BLaER1 (cell line): Measurements from ENCODE around the gene SPATA13.

Experiments
- H3K27ac ChIP-seq: shearing (Covaris generic); formaldehyde crosslinking; 2 replicates; pipeline ENCODE4 v1.8.1; 2022
- H3K27me3 ChIP-seq: shearing (Covaris generic); formaldehyde crosslinking; 2 replicates; pipeline ENCODE4 v1.8.1; 2022
- H3K36me3 ChIP-seq: shearing (Covaris generic); formaldehyde crosslinking; 2 replicates; pipeline ENCODE4 v1.8.1; 2022
- H3K4me1 ChIP-seq: shearing (Covaris generic); formaldehyde crosslinking; 2 replicates; pipeline ENCODE4 v1.8.1; 2022
- H3K4me2 ChIP-seq: shearing (Covaris generic); formaldehyde crosslinking; 2 replicates; pipeline ENCODE4 v1.8.1; 2022
- H3K4me3 ChIP-seq: shearing (Covaris generic); formaldehyde crosslinking; 2 replicates; pipeline ENCODE4 v1.8.1; 2022
- H3K9ac ChIP-seq: shearing (Covaris generic); formaldehyde crosslinking; 2 replicates; pipeline ENCODE4 v1.8.1; 2022
- H3K9me3 ChIP-seq: shearing (Covaris generic); formaldehyde crosslinking; 2 replicates; pipeline ENCODE4 v1.8.1; 2022
- H4K20me1 ChIP-seq: shearing (Covaris generic); formaldehyde crosslinking; 2 replicates; pipeline ENCODE4 v1.8.1; 2022
- Cebpa-rat ChIP-seq: shearing (Covaris generic); IDR thresholded peaks from 2 replicates; pipeline ENCODE4 v1.8.1; 2022

The SPATA13 gene

DNA sequence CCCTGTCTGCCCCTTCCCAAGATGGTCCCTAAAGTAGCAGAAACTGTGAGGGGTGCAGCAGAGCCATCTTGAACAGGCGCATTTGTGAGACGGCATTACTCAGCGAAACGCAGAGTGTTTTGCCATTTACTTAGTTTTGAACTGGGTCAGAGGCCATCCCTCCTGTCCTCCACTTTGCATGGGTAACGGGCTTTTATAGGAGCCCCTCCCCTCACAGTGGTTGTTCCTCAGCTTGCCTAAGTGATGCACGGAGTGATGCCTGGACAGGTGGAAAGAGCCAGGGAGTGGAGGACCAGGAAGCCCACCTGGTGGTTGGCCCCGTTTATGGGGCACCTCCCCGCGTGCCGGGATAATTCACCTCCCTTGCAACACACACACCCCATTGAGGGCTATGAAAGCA is 80.8 kb downstream of the SPATA13 start:
- H3K9ac ChIP-seq, result no peak overlapping the region
- no peak for TF ChIP-seq Cebpa-rat
- H3K36me3 ChIP-seq, result no peaks in the 10 kb centered on the region
- no peaks in the 10 kb centered on the region for H3K9me3 ChIP-seq
- H3K4me1 ChIP-seq, result no peaks in the 10 kb centered on the region
- no peaks in the 10 kb centered on the region for H4K20me1 ChIP-seq
- no peak overlapping the region for H3K27ac ChIP-seq
- H3K27me3 ChIP-seq, result no peaks in the 10 kb centered on the region
- no peak overlapping the region for H3K4me3 ChIP-seq
- H3K4me2 ChIP-seq, result no peak overlapping the region

DNA sequence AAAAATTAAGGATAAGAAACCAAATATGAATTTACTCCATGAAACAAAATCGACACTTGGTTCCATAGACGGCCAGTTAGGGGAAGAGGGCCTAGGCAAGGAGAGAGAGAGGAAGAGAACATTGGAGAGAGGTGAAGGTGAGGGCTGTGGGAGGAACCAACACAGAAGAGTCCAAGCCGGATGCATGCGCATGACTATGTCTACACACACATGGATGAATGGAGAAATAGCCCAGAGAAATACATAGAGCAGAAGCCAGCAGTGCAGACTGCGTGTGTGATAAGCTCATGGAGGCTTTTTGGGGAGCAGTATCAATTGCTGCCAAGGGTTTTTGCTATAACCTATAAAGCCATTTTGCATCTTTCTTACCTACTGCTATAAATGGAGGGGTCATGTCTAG is 81.6 kb downstream of the SPATA13 start:
- Histone ChIP-seq H4K20me1 (no peaks in the 10 kb centered on the region), H3K4me2 (no peak overlapping the region), H3K9ac (no peak overlapping the region), H3K4me1 (peaks cover 4% of the 10 kb centered on the region; the same call in 1 of the 2 replicates), H3K9me3 (no peaks in the 10 kb centered on the region), H3K36me3 (no peaks in the 10 kb centered on the region), H3K27ac (no peak overlapping the region), H3K27me3 (no peaks in the 10 kb centered on the region), H3K4me3 (no peak overlapping the region)
- TF ChIP-seq Cebpa-rat, result no peak

DNA sequence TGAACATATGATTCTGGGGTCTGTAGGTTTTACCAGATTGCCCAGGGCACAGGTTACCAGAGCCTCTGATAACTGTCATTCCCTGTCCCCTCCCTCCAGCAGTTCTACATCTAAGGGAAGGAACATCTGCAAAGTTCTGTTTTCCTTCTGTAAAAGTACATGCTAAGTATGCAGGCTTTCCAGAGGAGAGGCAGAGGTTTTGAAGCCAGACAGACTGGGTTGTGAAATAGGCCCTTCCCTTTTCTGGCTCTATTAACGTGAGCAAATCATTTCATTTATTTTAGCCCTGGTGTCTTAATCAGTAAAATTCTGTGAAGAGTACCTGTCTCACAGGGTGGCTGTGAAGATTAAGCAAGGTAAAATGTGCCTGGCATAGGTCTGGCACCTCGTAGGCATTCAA is 82.8 kb downstream of the SPATA13 start:
- Histone ChIP-seq H3K9ac (no peak overlapping the region), H3K27ac (no peak overlapping the region), H3K27me3 (no peaks in the 10 kb centered on the region), H3K9me3 (no peaks in the 10 kb centered on the region), H3K36me3 (no peaks in the 10 kb centered on the region), H3K4me1 (peaks cover 6% of the 10 kb centered on the region; the same call in 1 of the 2 replicates), H3K4me2 (no peak overlapping the region), H4K20me1 (no peaks in the 10 kb centered on the region), H3K4me3 (no peak overlapping the region)
- TF ChIP-seq Cebpa-rat, result no peak

DNA sequence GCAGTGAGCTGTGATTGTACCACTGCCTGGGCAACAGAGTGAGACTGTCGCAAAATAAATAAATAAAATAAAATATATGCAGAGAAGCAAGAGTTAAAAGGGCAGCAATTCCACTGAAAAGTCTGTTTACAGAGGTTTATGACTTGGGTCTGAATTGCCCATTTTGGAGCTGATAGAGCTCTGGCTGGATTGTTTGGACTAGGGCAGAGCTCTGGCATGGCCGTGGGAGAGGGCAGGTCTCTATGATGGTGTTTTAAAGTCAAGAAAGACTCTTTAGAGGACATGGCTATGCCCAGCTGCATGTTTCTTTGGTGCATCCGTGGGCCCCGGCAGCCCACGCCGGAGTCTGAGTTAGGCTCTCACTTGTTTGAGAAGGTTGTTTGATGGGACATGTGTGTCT is 84.3 kb downstream of the SPATA13 start:
- H3K9ac ChIP-seq, result no peak overlapping the region
- no peak overlapping the region for H3K27ac ChIP-seq
- H3K4me3 ChIP-seq, result no peak overlapping the region
- no peaks in the 10 kb centered on the region for H3K27me3 ChIP-seq
- H3K4me2 ChIP-seq, result no peak overlapping the region
- H3K4me1 ChIP-seq, result peaks cover 6% of the 10 kb centered on the region; the same call in 1 of the 2 replicates
- TF ChIP-seq Cebpa-rat, result no peak
- H3K9me3 ChIP-seq, result no peaks in the 10 kb centered on the region
- no peaks in the 10 kb centered on the region for H4K20me1 ChIP-seq
- H3K36me3 ChIP-seq, result 0 out of 2 replicates have a peak, but pooled peaks cover 5% of the 10 kb centered on the region

DNA sequence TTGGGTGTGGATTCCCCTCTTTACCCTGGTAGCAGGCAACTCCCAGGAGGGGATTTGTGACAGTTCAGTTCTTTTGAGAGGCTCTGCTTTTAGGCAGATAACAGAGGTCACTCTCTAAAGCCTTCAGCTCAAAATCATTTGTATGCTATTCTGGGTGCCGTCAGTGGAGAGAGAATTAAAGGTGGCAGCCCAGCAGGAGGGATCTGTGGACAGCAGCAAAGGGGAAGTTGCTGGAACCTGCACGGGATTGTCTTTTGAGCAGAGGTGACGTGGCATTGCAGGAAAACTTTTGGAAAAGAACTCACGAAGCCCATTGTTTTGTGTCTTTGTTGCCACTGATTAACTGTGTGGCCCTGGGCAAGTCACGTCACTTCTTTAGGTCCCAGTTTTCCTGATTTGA is 86.5 kb downstream of the SPATA13 start:
- Histone ChIP-seq H3K4me1 (peaks cover 6% of the 10 kb centered on the region; the same call in 1 of the 2 replicates), H3K27me3 (no peaks in the 10 kb centered on the region), H3K4me3 (no peak overlapping the region), H3K4me2 (no peak overlapping the region), H3K9me3 (no peaks in the 10 kb centered on the region), H3K36me3 (peaks cover 13% of the 10 kb centered on the region), H3K27ac (no peak overlapping the region), H4K20me1 (no peaks in the 10 kb centered on the region), H3K9ac (no peak overlapping the region)
- no peak for TF ChIP-seq Cebpa-rat

- no peak overlapping the region for H3K4me2 ChIP-seq
- no peak overlapping the region for H3K9ac ChIP-seq
- H4K20me1 ChIP-seq, result no peaks in the 10 kb centered on the region
- H3K27ac ChIP-seq, result no peak overlapping the region
- H3K4me1 ChIP-seq, result peaks cover 27% of the 10 kb centered on the region
- no peak overlapping the region for H3K4me3 ChIP-seq
- H3K9me3 ChIP-seq, result no peaks in the 10 kb centered on the region
- no peak for TF ChIP-seq Cebpa-rat
- peaks cover 17% of the 10 kb centered on the region for H3K36me3 ChIP-seq
- H3K27me3 ChIP-seq, result no peaks in the 10 kb centered on the region
Measured at GRCh38 chr13:24249624-24250023, 89.1 kb downstream of the SPATA13 start.

DNA sequence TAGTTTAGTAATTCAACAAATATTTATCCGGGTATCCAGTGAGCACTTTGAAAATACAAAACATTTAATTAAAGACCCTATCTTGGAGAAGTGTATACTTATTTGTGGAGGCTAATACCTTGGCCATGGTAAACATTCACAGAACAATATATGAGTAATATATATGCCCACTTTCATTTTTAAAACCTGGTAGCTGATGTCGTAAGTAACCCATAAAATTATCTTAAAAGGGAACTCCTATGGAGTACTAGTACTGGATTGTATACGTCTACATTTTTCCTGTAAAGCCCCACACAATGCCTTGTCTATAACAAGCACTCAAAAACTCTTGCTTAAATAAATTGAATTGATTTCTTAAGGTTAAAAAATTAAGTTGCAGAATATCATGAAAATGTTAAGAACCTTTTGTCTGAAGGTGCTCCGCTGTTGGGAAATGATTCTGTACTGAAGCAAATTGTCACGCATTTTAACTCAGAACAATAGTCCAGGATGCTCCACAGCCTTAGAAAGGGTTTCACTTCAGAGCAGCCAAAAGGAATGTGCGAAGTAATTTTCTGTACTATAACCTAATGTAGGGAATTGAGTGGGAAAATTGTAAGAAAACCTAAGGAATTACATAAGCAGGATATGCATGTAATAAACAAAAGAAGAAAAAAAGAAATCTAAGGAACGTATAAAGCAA is 90.0 kb downstream of the SPATA13 start:
- Histone ChIP-seq H4K20me1 (no peaks in the 10 kb centered on the region), H3K9ac (no peak overlapping the region), H3K9me3 (peaks cover 5% of the 10 kb centered on the region; the same call in 1 of the 2 replicates), H3K27me3 (no peaks in the 10 kb centered on the region), H3K4me1 (peaks cover 34% of the 10 kb centered on the region), H3K4me2 (no peak overlapping the region), H3K36me3 (peaks cover 20% of the 10 kb centered on the region), H3K4me3 (no peak overlapping the region), H3K27ac (no peak overlapping the region)
- no peak for TF ChIP-seq Cebpa-rat

GRCh38 chr13:24251525-24251924 is 91.0 kb downstream of the SPATA13 start:
- TF ChIP-seq Cebpa-rat, result no peak
- H3K4me3 ChIP-seq, result no peak overlapping the region
- H3K27ac ChIP-seq, result no peak overlapping the region

GRCh38 chr13:24252136-24252535 is 91.6 kb downstream of the SPATA13 start:
- Histone ChIP-seq H3K4me1 (peaks cover 30% of the 10 kb centered on the region), H3K4me3 (no peak overlapping the region), H3K27me3 (no peaks in the 10 kb centered on the region), H3K9ac (no peak overlapping the region), H3K27ac (no peak overlapping the region), H3K4me2 (no peak overlapping the region), H3K36me3 (peaks cover 21% of the 10 kb centered on the region), H3K9me3 (peaks cover 5% of the 10 kb centered on the region; the same call in 1 of the 2 replicates), H4K20me1 (no peaks in the 10 kb centered on the region)
- no peak for TF ChIP-seq Cebpa-rat

More at GRCh38 chr13:24251525-24251924, 91.0 kb downstream of the SPATA13 start:
- Histone ChIP-seq H4K20me1 (no peaks in the 10 kb centered on the region), H3K36me3 (peaks cover 21% of the 10 kb centered on the region), H3K9ac (no peak overlapping the region), H3K4me1 (peaks cover 34% of the 10 kb centered on the region), H3K4me2 (no peak overlapping the region), H3K27me3 (no peaks in the 10 kb centered on the region), H3K9me3 (peaks cover 5% of the 10 kb centered on the region; the same call in 1 of the 2 replicates)

- Histone ChIP-seq H3K27ac (peak overlapping the region; percentile 46), H3K9me3 (peaks cover 5% of the 10 kb centered on the region; the same call in 1 of the 2 replicates), H4K20me1 (no peaks in the 10 kb centered on the region), H3K4me1 (peaks cover 29% of the 10 kb centered on the region), H3K4me3 (peak overlapping the region; percentile 34; the same call in 1 of the 2 replicates), H3K9ac (peak overlapping the region; percentile 28; the same call in 1 of the 2 replicates), H3K36me3 (peaks cover 21% of the 10 kb centered on the region), H3K4me2 (peak overlapping the region; percentile 76), H3K27me3 (no peaks in the 10 kb centered on the region)
- no peak for TF ChIP-seq Cebpa-rat
Measured at GRCh38 chr13:24253520-24254145, 93.1 kb downstream of the SPATA13 start.
